T-helper 17 cell (primary cell): ENCODE measurements around the gene SH3BP4. TPM values are rescaled to one million over a fixed set of nuclear protein-coding genes. Genes with fewer than 3 reads are reported as not detected.

ENCODE experiments used
- ATAC-seq: fragments of 150-1000 bp; cut with Tn5 transposase; 2 replicates; pipeline ENCODE4 v1.10.0; 2021; ENCODE audit warnings: mild to moderate bottlenecking, moderate library complexity
- DNase-seq, 3 donors: peaks; one replicate each; pipeline versions ENCODE4 v3.0.0 to v3.0.0-alpha.2; 2020 to 2021
- H3K9me3 ChIP-seq: one replicate; pipeline ENCODE4 v1.7.0; 2013; ENCODE audit warnings: low read length, mild to moderate bottlenecking; ENCODE audit not compliant: control insufficient read depth, poor library complexity, severe bottlenecking
- H3K27ac Mint-ChIP-seq: one replicate; pipeline ENCODE4 v1.8.0; 2022; ENCODE audit warnings: mild to moderate bottlenecking, moderate library complexity, mixed read lengths
- H3K27me3 Mint-ChIP-seq: one replicate; pipeline ENCODE4 v1.8.0; 2022; ENCODE audit warnings: mixed read lengths
- H3K36me3 Mint-ChIP-seq: one replicate; pipeline ENCODE4 v1.8.0; 2022; ENCODE audit warnings: low read depth, mixed read lengths
- H3K4me1 Mint-ChIP-seq: one replicate; pipeline ENCODE4 v1.8.0; 2022; ENCODE audit warnings: mild to moderate bottlenecking, mixed read lengths
- H3K4me3 Mint-ChIP-seq: one replicate; pipeline ENCODE4 v1.8.0; 2022; ENCODE audit warnings: mild to moderate bottlenecking, moderate library complexity, mixed read lengths
- total RNA-seq, 4 donors: library from RNA in 2 of 4; stranded (reverse) in 2 of 4; gene quantifications; one replicate each; pipeline ENCODE4 v1.2.3 and lab custom pipeline; 2022 to 2026

SH3BP4 gene
- total RNA-seq = under 1 TPM; 0.15 to 0.94 TPM
- total RNA-seq (lab: John Stamatoyannopoulos, UW) = 0.08 to 0.93 reads per million in 2 donors

- DNase-seq (no peak), ATAC-seq (peak; percentile 39)
- Mint-ChIP-seq H3K4me3 (peak within 1 kb of the TSS; percentile 83), H3K36me3 (peaks cover 7% of the 10 kb centered on the region), H3K27ac (peak within 1 kb of the TSS; percentile 37), H3K4me1 (peaks cover 5% of the 10 kb centered on the region), H3K27me3 (peaks cover 77% of the 10 kb centered on the region)
- H3K9me3 ChIP-seq = no peaks in the 10 kb centered on the region
Observed at GRCh38 chr2:234951664-234952269, at the start of gene SH3BP4. TSS of gene SH3BP4 (plus strand) at chr2:234952017. CDS start at chr2:235035003, 82,986 bp downstream.

- Mint-ChIP-seq H3K27me3 (peaks cover 7% of the 10 kb centered on the region), H3K27ac (no peak overlapping the region), H3K4me3 (no peak overlapping the region), H3K4me1 (no peaks in the 10 kb centered on the region), H3K36me3 (no peaks in the 10 kb centered on the region)
- DNase-seq (no peak), ATAC-seq (no peak)
- H3K9me3 ChIP-seq = no peaks in the 10 kb centered on the region
Observed at GRCh38 chr2:234904785-234905184, 47.0 kb upstream of the SH3BP4 start.

GRCh38 chr2:234905547-234906265 is 46.1 kb upstream of the SH3BP4 start:
- no peak overlapping the region for H3K27ac Mint-ChIP-seq
- no peaks in the 10 kb centered on the region for H3K36me3 Mint-ChIP-seq
- peaks cover 3% of the 10 kb centered on the region for H3K27me3 Mint-ChIP-seq

GRCh38 chr2:234910186-234910679 is 41.6 kb upstream of the SH3BP4 start:
- peaks cover 12% of the 10 kb centered on the region for H3K27me3 Mint-ChIP-seq
- no peak overlapping the region for H3K27ac Mint-ChIP-seq
- ATAC-seq (no peak), DNase-seq (no peak)
- no peaks in the 10 kb centered on the region for H3K4me1 Mint-ChIP-seq
- H3K4me3 Mint-ChIP-seq = no peak overlapping the region
- no peaks in the 10 kb centered on the region for H3K36me3 Mint-ChIP-seq
- no peaks in the 10 kb centered on the region for H3K9me3 ChIP-seq

More at GRCh38 chr2:234905547-234906265, 46.1 kb upstream of the SH3BP4 start:
- DNase-seq = no peak
- H3K4me1 Mint-ChIP-seq = no peaks in the 10 kb centered on the region
- H3K4me3 Mint-ChIP-seq = no peak overlapping the region
- no peaks in the 10 kb centered on the region for H3K9me3 ChIP-seq
- ATAC-seq = no peak

GRCh38 chr2:234911271-234911670 is 40.5 kb upstream of the SH3BP4 start:
- ATAC-seq = no peak
- no peak overlapping the region for H3K27ac Mint-ChIP-seq
- H3K36me3 Mint-ChIP-seq = no peaks in the 10 kb centered on the region

GRCh38 chr2:234912437-234912836 is 39.4 kb upstream of the SH3BP4 start:
- Mint-ChIP-seq H3K4me3 (no peak overlapping the region), H3K36me3 (no peaks in the 10 kb centered on the region), H3K4me1 (no peaks in the 10 kb centered on the region), H3K27me3 (peaks cover 22% of the 10 kb centered on the region), H3K27ac (no peak overlapping the region)
- no peaks in the 10 kb centered on the region for H3K9me3 ChIP-seq
- no peak for ATAC-seq
- no peak for DNase-seq

More at GRCh38 chr2:234911271-234911670, 40.5 kb upstream of the SH3BP4 start:
- H3K4me3 Mint-ChIP-seq = no peak overlapping the region
- no peaks in the 10 kb centered on the region for H3K9me3 ChIP-seq
- peaks cover 12% of the 10 kb centered on the region for H3K27me3 Mint-ChIP-seq
- DNase-seq = no peak
- H3K4me1 Mint-ChIP-seq = no peaks in the 10 kb centered on the region

- Mint-ChIP-seq H3K4me3 (no peak overlapping the region), H3K27me3 (peaks cover 26% of the 10 kb centered on the region)
- no peak for ATAC-seq
Observed at GRCh38 chr2:234913208-234913626, 38.6 kb upstream of the SH3BP4 start.

GRCh38 chr2:234914371-234915154 is 37.3 kb upstream of the SH3BP4 start:
- Mint-ChIP-seq H3K4me1 (no peaks in the 10 kb centered on the region), H3K4me3 (no peak overlapping the region), H3K36me3 (no peaks in the 10 kb centered on the region), H3K27me3 (peaks cover 39% of the 10 kb centered on the region), H3K27ac (no peak overlapping the region)
- DNase-seq (no peak), ATAC-seq (no peak)
- no peaks in the 10 kb centered on the region for H3K9me3 ChIP-seq

More at GRCh38 chr2:234913208-234913626, 38.6 kb upstream of the SH3BP4 start:
- Mint-ChIP-seq H3K4me1 (no peaks in the 10 kb centered on the region), H3K27ac (no peak overlapping the region), H3K36me3 (no peaks in the 10 kb centered on the region)
- H3K9me3 ChIP-seq = no peaks in the 10 kb centered on the region
- DNase-seq = no peak

GRCh38 chr2:234916674-234917073 is 35.1 kb upstream of the SH3BP4 start:
- Mint-ChIP-seq H3K27ac (no peak overlapping the region), H3K36me3 (no peaks in the 10 kb centered on the region)
- no peak for DNase-seq

GRCh38 chr2:234917211-234917975 is 34.4 kb upstream of the SH3BP4 start:
- H3K9me3 ChIP-seq = no peaks in the 10 kb centered on the region
- H3K36me3 Mint-ChIP-seq = no peaks in the 10 kb centered on the region
- no peak overlapping the region for H3K4me3 Mint-ChIP-seq
- no peak for ATAC-seq
- H3K4me1 Mint-ChIP-seq = no peaks in the 10 kb centered on the region
- DNase-seq = no peak
- H3K27me3 Mint-ChIP-seq = peaks cover 36% of the 10 kb centered on the region
- no peak overlapping the region for H3K27ac Mint-ChIP-seq

More at GRCh38 chr2:234916674-234917073, 35.1 kb upstream of the SH3BP4 start:
- Mint-ChIP-seq H3K27me3 (peaks cover 37% of the 10 kb centered on the region), H3K4me1 (no peaks in the 10 kb centered on the region), H3K4me3 (no peak overlapping the region)
- no peaks in the 10 kb centered on the region for H3K9me3 ChIP-seq
- no peak for ATAC-seq

GRCh38 chr2:234919711-234920110 is 32.1 kb upstream of the SH3BP4 start:
- Mint-ChIP-seq H3K27me3 (peaks cover 31% of the 10 kb centered on the region), H3K4me1 (no peaks in the 10 kb centered on the region), H3K27ac (no peak overlapping the region), H3K4me3 (no peak overlapping the region), H3K36me3 (no peaks in the 10 kb centered on the region)
- no peaks in the 10 kb centered on the region for H3K9me3 ChIP-seq
- DNase-seq = no peak
- no peak for ATAC-seq

GRCh38 chr2:234920836-234921235 is 31.0 kb upstream of the SH3BP4 start:
- Mint-ChIP-seq H3K27ac (no peak overlapping the region), H3K27me3 (peaks cover 30% of the 10 kb centered on the region), H3K4me3 (no peak overlapping the region), H3K36me3 (no peaks in the 10 kb centered on the region), H3K4me1 (no peaks in the 10 kb centered on the region)
- DNase-seq (no peak), ATAC-seq (no peak)
- H3K9me3 ChIP-seq = no peaks in the 10 kb centered on the region
